Islet of Langerhans (tissue), 1 donor: ENCODE measurements around the gene LUZP4.
A peak's percentile ranks its signal among the peaks of the same experiment; 100 is the strongest.
"Not testable (repeated sequence)": the region's sequence is repeated elsewhere in the genome, so short reads cannot be mapped to it uniquely, and the experiment has no call there.

ENCODE experiments used
- FAIRE-seq: peaks from one replicate; lab custom pipeline; 2011; peaks lifted over from hg19 to GRCh38; lab: Jason Lieb, UNC

Gene LUZP4

DNA sequence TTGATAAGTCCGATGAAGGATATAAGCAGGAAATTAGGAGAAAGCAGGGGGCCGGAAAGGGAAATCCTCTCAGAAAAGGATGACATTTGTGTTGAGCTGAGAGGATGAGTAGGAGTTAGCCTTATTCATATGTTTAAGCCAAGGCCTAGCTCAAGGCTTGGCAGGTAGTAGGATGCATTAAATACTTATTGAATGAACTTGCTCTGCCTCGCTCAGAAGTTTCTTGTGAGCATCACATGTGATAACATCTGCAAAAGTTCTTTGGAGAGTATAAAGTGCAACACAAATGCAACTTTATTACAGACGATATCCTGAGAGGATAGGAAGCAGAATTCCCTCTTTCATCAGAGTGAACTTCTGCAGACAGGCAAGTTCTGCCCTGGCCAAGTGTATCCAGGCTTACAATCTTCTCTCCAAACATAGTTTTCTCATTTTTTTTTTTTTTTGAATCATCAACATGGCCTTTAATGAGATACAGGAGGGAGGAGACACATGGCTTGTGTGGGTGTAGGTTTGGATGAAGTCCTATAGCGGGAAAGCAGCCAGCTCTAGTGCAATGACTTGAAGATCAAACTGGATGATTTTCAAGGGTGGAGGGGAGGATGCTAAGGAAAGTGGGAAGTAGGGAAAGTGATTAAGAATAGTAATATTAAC, 48.1 kb downstream of the LUZP4 start:
- no peak for FAIRE-seq

DNA sequence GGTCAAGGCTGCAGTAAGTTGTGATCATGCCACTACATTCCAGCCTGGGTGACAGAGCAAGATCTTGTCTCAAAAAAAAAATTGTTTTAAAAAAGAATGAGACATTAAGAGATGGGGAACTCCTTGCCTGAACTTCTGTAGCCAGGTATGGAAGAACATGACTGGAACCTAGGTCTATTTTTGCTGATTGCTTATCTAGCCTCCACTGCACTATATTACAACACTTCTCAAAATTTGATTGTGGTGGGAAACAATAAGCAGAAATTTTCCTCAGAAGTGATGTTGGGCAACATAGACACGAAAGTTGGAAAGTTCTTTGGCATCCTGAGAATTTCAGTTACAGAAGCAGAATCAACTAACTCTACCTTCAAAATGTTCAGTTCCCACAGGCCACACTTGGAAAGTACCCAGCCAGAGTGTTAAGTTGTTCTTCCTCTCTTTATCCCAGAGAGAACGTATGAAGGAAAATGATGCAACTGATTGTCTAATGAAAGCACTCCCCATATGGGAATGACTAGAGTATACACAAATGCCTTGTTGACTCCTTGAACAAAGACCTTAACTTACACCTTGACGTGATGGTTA, 50.0 kb downstream of the LUZP4 start:
- no peak for FAIRE-seq

DNA sequence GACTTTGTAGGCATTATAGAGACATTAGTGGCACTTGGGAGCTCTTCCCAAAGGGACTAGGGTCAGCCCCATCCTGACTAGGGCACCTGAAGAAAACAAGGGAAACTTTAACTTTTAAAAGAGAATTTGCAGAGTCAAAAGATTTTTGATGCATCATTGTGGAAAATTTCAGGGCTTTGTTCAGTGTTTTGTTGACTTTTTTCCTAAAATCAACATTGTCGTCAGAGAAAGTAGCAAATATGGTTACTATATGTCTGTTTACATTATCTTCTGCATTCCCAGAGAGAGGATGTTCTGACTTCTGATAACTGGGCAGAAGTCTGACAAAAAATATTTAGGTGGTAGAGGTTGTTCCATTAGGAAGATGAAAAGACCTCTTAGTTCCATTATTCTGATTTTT, 51.9 kb downstream of the LUZP4 start:
- FAIRE-seq, result no peak

DNA sequence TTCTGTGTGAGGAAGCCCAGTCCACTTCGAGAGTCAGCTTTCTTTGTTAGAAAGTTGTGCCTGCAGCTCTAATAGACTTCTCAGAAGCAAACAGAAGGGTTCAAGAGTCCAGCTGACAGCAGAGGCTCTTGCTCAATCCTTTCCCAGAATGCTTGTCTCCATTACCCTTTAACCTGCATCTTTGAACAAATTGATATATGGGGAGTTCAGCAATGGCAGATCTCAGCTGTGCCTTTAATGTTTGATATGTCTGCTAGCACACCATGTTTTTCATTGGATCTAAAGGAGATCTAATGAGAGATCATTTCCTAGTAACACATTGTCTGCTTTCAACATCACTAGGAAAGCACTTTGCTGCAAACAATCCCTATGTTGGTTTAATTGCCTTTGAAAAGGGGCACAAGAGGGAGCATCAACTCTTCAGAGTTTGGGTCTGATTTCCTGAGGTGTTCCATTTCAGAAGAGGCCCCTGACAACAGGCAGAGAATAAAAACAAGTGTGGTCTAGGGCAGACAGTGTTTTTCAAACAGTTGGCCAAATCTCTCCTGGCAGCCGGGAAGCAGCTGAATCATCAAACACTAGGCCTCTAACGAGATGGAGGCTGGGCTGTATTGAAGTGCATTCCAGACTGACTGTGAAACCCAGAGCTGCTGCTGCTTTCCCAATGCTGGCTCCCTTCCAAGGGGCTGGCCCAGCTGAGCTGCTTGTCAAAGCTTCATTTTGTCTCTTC, 55.5 kb downstream of the LUZP4 start:
- peak; percentile 97 for FAIRE-seq

DNA sequence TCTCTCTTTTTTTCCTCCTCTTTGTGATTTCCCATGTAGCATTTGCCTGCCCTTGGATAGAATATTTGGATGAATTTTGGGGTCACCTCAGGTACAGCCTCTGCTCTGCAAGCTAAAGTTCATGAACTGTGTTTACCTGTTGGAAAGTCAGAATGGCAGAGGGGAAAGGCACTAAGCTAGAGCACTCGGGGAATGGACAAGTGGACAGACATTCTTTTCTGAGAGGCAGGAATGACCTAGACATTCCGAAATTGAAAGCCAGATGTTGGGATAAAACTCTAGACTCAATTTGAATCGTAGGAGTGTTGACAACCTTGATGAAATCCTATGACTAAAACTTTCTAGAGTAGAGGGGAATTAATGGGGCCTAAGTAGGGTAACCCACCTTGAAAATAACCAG, 56.1 kb downstream of the LUZP4 start:
- FAIRE-seq, result peak; percentile 56

DNA sequence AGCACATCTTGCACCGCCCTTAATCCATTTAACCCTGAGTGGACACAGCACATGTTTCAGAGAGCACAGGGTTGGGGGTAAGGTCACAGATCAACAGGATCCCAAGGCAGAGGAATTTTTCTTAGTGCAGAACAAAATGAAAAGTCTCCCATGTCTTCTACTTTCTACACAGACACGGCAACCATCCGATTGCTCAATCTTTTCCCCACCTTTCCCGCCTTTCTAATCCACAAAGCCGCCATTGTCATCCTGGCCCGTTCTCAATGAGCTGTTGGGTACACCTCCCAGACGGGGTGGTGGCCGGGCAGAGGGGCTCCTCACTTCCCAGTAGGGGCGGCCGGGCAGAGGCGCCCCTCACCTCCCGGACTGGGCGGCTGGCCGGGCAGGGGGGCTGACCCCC, 57.2 kb downstream of the LUZP4 start:
- not testable (repeated sequence) for FAIRE-seq

DNA sequence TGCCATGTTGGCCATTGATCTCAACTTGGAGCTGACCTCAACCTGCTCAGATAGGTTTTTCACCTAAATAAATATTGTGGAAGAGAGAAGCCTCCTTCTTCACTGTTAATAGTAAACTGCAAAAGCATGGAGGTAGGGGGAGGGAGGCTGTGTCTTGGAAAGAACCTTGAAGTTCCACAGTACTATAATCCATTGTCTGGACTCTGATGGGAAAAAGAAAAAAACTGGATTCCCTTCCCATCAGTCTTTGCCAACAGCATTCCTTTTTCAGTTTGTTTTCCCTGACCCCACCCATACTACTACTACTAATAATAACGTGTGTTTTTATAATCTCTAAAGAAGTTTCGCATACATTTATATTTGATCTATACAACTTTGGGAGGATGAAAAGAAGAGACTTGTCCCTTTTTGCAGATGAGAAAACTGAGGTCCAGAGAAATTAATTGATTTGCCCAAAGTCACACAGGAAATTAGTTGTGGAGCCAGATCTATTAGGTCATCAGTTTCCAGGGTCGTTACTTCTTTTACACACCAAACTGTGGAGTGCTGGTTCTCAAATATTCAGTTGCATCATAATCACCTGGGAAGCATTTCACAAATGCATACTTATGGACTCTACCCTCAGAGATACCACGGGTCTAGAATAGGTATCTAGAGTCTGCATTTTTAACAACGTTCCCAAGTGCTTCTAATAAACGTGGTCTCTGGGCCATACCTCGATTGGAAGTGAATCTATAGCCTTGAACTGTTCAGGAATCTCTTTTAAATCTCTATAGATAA, 59.1 kb downstream of the LUZP4 start:
- no peak for FAIRE-seq

DNA sequence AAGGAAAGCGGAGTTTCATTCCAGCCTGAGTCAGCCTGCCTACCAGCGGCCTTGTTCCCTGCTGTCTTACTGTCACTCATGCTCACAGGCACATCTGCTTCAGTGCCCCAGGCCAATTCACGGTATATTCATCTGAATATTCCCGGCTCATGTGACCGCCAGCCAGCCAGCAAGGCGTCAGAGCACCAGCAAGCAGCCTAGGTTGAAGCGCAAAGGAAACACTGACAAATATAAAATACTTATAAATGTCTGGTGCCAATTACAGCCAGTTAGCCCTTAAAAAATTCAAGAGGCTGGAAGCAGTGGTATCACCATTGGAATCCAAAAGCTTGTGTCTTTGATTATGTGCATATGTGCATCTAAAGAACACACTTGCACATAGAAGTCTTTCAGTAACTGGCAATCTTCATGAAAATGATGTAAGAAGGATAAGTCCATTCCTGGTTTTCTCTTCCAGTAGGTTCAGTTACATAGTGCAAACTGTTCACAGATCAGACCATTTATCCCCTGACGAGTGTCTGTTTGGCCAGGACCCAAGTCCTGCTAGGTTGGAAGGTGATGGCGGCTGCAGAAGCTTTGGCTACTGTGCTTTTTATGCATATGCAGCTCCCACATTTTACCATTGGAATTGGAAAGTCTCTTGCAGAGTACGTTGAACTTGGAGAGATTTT, 61.3 kb downstream of the LUZP4 start:
- FAIRE-seq, result no peak

DNA sequence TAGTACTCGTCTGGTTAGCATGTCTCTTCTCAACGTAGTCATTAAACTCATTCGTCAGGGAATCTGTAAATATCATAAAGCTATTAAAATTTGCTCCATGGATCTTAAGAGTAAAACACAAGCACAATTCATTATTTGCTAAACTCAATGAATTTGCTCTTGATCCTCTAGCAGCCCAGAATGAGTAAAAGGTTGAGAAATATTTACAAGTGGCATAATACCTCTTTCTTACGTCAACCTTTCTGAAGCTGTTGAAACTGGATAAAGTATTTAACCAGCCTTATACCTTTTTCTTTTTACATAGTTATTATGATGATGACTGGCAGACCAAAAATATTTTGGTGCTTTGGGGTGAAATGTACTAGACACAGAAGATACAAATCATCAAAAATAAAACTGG, 66.9 kb downstream of the LUZP4 start:
- FAIRE-seq, result peak; percentile 83
